T-helper 1 cell (primary cell): ENCODE measurements around the gene KCNMB4.

Source experiments
- DNase-seq, 5 donors: peaks; one replicate each; pipeline ENCODE4 v3.0.0-alpha.2; 2012 to 2020

KCNMB4 gene

DNA sequence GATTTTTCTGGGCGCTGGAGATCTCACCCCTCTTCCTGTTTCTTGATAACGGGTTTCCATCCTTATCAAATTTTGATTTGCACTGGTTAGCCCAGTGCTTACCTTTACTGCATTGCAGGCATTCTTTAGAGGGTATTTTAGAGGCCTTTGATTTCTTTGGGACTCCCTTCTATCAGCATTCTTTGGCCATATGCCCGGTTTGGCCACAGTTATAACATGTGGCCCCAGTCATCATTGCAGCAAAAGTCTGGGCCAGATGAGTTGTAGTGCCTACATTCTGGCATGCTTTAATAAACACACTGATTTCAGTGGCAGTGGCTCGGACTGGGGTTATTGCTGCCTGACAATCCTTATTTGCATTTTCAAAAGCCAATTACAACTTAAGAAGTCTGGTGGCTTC is 82.3 kb downstream of the KCNMB4 start:
- no peak for DNase-seq

DNA sequence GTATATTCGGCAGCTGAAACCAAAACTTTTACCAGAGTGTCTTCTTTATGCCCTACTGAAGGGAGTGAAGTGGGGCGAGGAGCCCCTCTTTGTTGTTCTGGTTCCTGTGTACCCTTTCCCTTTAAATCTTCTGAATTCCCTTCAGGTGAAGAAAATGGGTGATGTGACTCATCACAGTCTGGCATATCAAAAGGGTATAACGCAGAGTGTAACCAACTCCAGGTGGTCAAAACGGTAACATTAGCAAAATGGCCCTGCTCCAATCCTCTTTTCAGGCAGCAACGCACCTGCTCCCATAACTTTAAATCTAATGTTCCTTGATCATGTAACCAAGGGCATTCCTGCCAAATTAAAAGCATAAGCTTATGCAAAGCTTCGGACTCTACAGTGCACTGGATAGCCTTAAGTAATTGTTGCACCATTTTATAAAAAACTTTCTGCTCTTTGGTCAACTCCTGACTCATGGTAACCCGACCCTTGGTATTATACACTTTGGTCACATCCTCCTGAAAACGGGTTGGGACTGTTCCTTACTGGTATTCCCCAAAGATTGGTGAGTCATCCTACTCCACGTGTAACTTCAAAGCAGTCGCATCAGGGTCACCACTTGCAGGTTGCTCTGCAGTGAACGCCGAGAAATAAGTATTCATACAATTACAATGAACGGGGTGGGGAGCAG is 83.1 kb downstream of the KCNMB4 start:
- no peak for DNase-seq

DNA sequence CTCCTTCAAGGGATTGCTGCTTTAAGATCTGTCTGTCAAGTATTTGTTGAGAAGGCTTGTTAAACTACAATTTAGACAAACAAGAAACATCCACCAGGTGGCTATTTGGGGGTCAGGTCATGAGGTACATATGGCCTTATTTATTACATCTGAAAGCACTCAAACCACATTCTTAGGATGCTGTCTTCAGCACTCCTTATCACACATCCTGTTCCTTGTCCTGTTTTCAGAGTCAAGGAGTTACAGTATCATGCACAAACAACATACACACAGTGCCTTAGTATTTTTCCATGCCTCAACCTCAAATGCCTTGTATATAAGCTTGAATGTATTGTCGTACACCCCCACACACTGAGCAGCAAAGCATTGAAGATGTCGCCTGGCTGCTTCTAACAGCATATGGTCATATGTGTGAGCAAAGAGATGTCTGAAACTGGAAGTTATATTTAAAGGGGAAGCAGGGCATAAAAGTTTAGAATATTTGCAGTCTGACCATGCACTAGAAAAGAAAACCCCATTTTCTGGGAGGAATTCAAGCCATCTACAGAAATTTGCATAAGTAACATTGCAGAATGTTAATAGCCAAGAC is 83.8 kb downstream of the KCNMB4 start:
- no peak for DNase-seq

DNA sequence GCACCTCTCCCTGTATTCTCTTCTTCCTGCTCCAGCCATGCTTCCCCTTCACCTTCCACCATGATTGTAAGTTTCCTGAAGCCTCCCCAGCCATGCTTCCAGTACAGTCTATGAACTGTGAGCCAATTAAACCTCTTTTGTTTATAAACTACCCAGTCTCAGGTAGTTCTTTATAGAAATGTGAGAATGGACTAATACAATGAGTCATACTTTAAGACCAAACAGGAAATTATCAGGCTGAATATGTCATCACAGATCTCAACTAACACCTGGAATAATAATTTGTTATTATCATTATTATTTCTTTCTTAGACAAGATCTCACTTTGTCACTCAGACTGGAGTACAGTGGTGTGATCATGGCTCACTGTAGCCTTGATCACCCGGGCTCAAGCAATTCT is 85.4 kb downstream of the KCNMB4 start:
- DNase-seq = no peak

DNA sequence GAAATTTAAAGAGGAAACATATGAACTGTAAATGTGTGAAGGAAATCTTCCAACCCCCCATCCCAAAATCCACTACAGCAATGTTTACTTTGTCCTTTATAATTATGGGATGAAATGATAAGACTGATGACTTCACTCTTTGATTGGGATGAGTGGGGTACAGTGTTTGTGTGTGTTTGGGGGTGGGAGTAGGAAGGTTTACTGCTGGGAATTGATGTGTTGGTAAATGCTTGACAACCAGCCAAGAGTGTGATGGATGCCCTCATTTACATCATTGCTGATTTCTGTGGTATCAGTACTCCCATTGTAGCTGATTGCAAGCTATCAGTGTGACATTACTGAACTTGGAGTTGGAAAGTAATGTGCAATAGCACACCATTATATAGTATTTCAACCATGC is 90.9 kb downstream of the KCNMB4 start:
- no peak for DNase-seq

DNA sequence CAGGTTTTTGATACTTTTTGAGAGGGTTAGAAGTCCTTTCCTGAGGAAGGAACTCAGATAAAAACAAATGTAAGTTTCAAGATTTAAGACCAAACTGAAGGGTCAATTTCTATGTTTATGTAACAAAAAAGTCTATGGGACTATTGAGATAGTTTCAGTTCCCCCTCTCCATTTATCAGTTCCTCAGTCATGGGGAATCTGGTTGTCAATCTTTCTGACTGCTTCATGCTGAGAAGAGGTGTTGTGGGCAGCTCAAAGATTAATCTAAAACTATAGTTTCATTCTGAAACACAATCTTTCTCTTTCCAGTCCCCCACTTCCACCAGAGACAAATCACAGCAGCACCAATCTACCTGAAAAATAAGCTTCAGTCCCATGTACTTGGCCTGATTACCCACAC is 93.7 kb downstream of the KCNMB4 start:
- no peak for DNase-seq

DNA sequence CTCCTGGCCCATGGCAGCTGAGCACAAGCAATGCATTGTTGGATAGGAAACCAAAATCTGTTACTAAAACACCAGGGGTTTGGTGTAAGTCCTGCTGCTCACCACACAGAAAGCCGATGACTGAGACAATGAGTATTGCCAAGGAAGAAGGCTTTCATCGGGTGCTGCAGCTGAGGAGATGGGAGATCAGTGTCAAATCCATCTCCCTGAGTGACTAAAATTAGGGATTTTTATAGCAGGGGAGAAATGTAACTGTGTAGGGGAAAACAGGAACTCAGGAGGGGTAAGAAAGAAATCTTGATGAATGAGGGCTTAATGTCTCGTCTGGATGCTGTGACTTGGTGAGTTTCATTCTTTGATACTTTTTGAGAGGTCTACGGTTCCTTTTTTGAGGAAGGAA is 97.9 kb downstream of the KCNMB4 start:
- no peak for DNase-seq

DNA sequence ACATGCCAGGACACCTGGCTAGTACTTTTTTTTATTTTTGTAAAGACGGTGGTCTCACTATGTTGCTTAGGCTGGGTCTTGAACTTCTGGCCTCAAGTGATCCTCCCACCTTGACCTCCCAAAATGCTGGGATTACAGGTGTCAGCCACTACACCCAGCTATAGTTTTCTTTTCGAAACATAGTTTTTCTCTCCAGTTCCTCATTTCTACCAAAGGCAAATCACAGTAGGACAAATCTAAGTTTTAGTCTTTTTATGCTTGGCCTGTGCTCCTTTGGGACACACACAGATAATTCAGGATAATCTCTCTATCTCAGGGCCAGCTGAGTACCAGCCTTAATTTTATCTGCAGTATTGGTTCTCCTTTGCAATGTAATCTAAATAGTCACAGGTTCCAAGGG is 100.7 kb downstream of the KCNMB4 start:
- no peak for DNase-seq

DNA sequence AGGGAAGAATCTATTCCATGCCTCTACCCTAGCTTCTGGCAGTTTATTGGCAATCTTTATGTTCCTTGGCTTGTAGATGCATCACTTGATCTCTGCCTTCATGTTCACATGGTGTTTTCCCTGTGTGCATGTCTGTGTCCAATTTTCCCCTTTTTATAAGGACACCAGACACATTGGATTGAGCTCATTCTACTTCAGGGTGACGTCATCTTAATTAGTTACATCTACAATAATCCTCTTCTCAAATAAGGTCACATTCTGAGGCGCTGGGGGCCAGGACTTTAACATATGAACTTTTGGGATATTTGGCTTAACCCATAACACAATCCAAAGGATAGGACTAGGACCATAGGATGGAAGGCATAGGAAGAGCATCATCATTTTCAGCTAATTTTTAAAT is 101.4 kb downstream of the KCNMB4 start:
- DNase-seq = no peak

DNA sequence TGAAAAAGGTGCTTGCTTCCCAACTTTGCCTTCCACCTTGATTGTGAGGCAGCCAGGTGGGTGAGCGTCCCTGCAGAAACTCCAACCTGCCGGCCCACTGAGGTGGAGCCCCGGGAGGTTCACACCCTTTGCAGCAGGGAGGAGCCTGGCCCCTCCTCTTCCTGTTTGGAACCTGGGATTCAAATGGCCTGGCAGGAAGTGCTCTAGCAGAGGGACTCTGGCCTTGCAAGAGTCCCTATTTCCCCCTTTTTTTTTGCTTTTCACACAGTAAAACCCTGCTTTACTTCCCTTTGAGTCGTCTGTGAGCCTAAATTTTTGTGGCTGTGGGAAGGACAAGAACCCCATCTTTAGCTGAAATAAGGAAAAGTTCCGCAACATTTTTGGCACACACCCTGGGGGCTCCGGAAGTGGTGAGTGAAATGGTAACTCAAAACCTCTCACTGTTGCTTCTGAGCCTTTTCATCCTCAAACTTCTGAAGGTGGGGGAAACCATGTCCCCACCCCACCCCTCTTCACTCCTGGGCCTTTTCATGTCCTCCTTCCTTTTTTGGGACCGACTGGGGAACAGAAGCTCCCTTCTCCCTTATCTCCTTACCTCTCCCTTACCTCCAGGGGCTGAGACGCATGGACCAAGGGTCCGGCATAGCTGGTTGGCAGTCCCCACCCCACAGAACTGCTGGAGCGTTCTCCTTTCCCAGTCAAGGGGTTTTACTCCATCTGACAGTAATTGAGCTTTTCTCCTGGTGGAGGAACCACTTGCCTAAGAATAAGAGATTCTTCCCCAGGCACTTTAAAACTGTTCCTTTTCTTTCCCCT is 102.0 kb downstream of the KCNMB4 start:
- DNase-seq = no peak

DNA sequence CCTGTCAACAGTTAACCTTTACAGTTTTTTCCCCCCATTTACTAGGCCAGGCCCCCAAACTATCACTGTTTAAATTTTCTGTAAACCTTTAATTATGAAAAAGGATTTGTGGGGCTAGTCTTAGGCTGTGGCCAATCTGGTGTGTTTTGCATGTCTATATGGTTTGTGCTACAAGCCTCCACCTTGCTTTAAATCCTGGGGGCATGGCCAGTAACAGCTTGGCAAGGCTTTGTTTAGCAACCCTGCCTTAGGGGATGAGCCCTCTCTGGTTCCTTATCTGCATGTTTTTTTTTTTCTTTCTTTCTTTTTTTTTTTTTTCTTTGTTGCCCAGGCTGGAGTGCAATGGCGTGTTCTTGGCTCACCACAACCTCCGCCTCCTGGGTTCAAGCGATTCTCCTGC is 102.7 kb downstream of the KCNMB4 start:
- no peak for DNase-seq

DNA sequence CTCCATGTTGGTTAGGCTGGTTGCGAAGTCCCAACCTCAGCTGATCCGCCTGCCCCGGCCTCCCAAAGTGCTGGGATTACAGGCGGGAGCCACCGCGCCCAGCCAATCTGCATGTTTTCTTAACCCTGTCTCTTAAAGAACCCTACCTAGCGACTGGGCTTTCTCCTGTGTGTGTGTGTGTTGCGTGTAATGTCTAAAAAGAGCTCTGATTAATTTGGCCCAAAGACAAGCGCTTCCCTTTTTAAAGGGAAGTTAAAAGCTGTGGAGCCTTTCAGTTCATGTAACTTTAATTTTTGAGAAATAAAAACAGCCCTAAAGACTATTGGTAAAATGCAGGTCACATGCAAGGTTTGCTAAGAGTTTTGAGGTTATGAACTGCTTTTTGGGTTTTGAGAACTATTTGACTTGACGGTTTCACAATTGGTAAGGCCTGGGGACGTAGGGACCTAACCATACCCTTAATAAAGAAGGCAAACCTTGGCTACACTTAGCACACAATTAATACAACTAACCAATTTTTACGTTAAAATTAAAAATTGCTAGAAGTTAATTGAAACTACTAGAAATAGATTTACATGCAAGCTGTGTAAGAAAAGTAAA is 103.2 kb downstream of the KCNMB4 start:
- DNase-seq = no peak

DNA sequence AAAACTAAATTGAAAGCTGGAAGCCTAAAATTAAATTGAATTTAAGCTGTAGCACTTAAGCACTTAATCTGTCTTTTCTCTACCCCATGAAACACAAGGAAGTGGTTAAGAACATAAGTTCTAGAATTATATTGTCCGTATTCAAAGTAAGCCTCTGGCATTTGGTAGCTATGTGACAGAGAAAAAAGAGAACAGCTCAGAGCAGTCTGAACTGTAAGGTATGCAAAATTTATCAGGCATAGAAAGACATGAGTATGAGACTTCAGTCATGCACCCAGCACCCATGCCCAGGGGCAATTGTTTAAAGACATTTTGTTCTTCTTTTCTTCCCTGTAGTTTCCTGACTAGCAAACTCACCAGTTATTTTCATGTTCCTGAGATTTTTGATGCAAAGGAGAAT is 116.7 kb downstream of the KCNMB4 start:
- no peak for DNase-seq
